H9 (cell line): ENCODE data around the gene RAB43. TPM values are rescaled to one million over a fixed set of nuclear protein-coding genes. Genes with fewer than 3 reads are reported as not detected.
"Not testable (repeated sequence)": the region's sequence is repeated elsewhere in the genome, so short reads cannot be mapped to it uniquely, and the experiment has no call there.

Experiments used
- DNase-seq: peaks from one replicate; pipeline ENCODE4 v3.0.0-alpha.2; 2017
- H2AFZ ChIP-seq: one replicate; pipeline ENCODE4 v1.6.1; 2013; ENCODE audit warnings: mild to moderate bottlenecking, low read length, control low read depth, moderate library complexity
- H2AK5ac ChIP-seq: 2 replicates; pipeline ENCODE4 v1.6.1; 2013; ENCODE audit warnings: low read length, control low read depth, mixed read lengths; ENCODE audit not compliant: insufficient read length
- H2BK120ac ChIP-seq: one replicate; pipeline ENCODE4 v1.6.1; 2013; ENCODE audit warnings: low read depth, mild to moderate bottlenecking, low read length, control low read depth, inconsistent platforms; ENCODE audit not compliant: poor library complexity, severe bottlenecking
- H2BK12ac ChIP-seq: 2 replicates; pipeline ENCODE4 v1.6.1; 2013; ENCODE audit warnings: low read length, control low read depth, mixed read lengths, low read depth; ENCODE audit not compliant: insufficient read length
- H2BK15ac ChIP-seq: 2 replicates; pipeline ENCODE4 v1.6.1; 2013; ENCODE audit warnings: low read depth, low read length, control low read depth
- H2BK20ac ChIP-seq: one replicate; pipeline ENCODE4 v1.6.1; 2013; ENCODE audit warnings: low read depth, mild to moderate bottlenecking, low read length, control low read depth, inconsistent platforms; ENCODE audit not compliant: poor library complexity, severe bottlenecking
- H2BK5ac ChIP-seq: 2 replicates; pipeline ENCODE4 v1.6.1; 2013; ENCODE audit warnings: low read length, control low read depth, mixed read lengths; ENCODE audit not compliant: insufficient read length
- H3K14ac ChIP-seq: 2 replicates; pipeline ENCODE4 v1.6.1; 2013; ENCODE audit warnings: low read length, control low read depth; ENCODE audit not compliant: insufficient read depth
- H3K18ac ChIP-seq: 2 replicates; pipeline ENCODE4 v1.6.1; 2013; ENCODE audit warnings: low read depth, mild to moderate bottlenecking, mixed read lengths, low read length, control low read depth; ENCODE audit not compliant: insufficient read length
- H3K23ac ChIP-seq: 2 replicates; pipeline ENCODE4 v1.6.1; 2013; ENCODE audit warnings: low read length, control low read depth, mixed read lengths, low read depth; ENCODE audit not compliant: insufficient read length
- H3K23me2 ChIP-seq: 2 replicates; pipeline ENCODE4 v1.6.1; 2013; ENCODE audit warnings: low read depth, mild to moderate bottlenecking, mixed read lengths, low read length, control low read depth; ENCODE audit not compliant: insufficient read length, poor library complexity, severe bottlenecking
- H3K27ac ChIP-seq: 2 replicates; pipeline ENCODE4 v1.5.1; 2013; ENCODE audit warnings: low read length, control low read depth, mixed read lengths, low read depth; ENCODE audit not compliant: insufficient read length
- H3K27me3 ChIP-seq: 2 replicates; pipeline ENCODE4 v1.6.1; 2013; ENCODE audit warnings: low read length, control low read depth, inconsistent platforms; ENCODE audit not compliant: insufficient read depth
- H3K4ac ChIP-seq: 2 replicates; pipeline ENCODE4 v1.6.1; 2013; ENCODE audit warnings: low read depth, mild to moderate bottlenecking, control low read depth, inconsistent platforms, low read length, moderate library complexity
- H3K4me1 ChIP-seq: 2 replicates; pipeline ENCODE4 v1.6.1; 2013; ENCODE audit warnings: low read length, control low read depth, inconsistent platforms; ENCODE audit not compliant: insufficient read depth
- H3K4me2 ChIP-seq: 2 replicates; pipeline ENCODE4 v1.6.1; 2013; ENCODE audit warnings: low read length, control low read depth, mixed read lengths; ENCODE audit not compliant: insufficient read length, insufficient read depth
- H3K56ac ChIP-seq: 2 replicates; pipeline ENCODE4 v1.6.1; 2013; ENCODE audit warnings: low read depth, mild to moderate bottlenecking, mixed read lengths, low read length, control low read depth; ENCODE audit not compliant: insufficient read length
- H3K79me1 ChIP-seq: 2 replicates; pipeline ENCODE4 v1.6.1; 2013; ENCODE audit warnings: low read depth, mild to moderate bottlenecking, moderate library complexity, low read length, control low read depth, inconsistent platforms; ENCODE audit not compliant: insufficient read depth, poor library complexity, severe bottlenecking
- H3K79me2 ChIP-seq: 2 replicates; pipeline ENCODE4 v1.6.1; 2013; ENCODE audit warnings: low read length, control low read depth, inconsistent platforms; ENCODE audit not compliant: insufficient read depth
- H3K9ac ChIP-seq: 2 replicates; pipeline ENCODE4 v1.6.1; 2013; ENCODE audit warnings: low read length, control low read depth, mixed read lengths; ENCODE audit not compliant: insufficient read length; ENCODE audit errors: extremely low read depth
- H3K9me3 ChIP-seq: one replicate; pipeline ENCODE4 v1.6.1; 2013; ENCODE audit warnings: low read depth, low read length, inconsistent platforms; ENCODE audit not compliant: control insufficient read depth
- H3T11ph ChIP-seq: one replicate; pipeline ENCODE4 v1.6.1; 2013; ENCODE audit warnings: mild to moderate bottlenecking, low read length, control low read depth, inconsistent platforms
- H4K20me1 ChIP-seq: one replicate; pipeline ENCODE4 v1.6.1; 2013; ENCODE audit not compliant: control insufficient read depth, insufficient read length, insufficient read depth
- H4K5ac ChIP-seq: 2 replicates; pipeline ENCODE4 v1.6.1; 2013; ENCODE audit warnings: low read depth, mild to moderate bottlenecking, mixed read lengths, low read length, control low read depth; ENCODE audit not compliant: insufficient read length
- H4K8ac ChIP-seq: replicated peaks from 2 replicates; pipeline ENCODE4 v1.6.1; 2013; ENCODE audit warnings: low read length, control low read depth, mixed read lengths, low read depth; ENCODE audit not compliant: insufficient read length
- H4K91ac ChIP-seq: 2 replicates; pipeline ENCODE4 v1.6.1; 2013; ENCODE audit warnings: low read depth, mild to moderate bottlenecking, moderate library complexity, mixed read lengths, low read length, control low read depth; ENCODE audit not compliant: insufficient read length
- H3K27ac Mint-ChIP-seq, 3 experiments: 2 replicates in 2 of 3; 3 replicates in 1 of 3; pipeline ENCODE4 v1.8.0; 2020 to 2021; ENCODE audit warnings: mixed read lengths in 3 of 3, mild to moderate bottlenecking in 1 of 3, moderate library complexity in 1 of 3
- H3K27me3 Mint-ChIP-seq: 2 replicates; pipeline ENCODE4 v1.8.0; 2021; ENCODE audit warnings: low read depth, mild to moderate bottlenecking, moderate library complexity, mixed read lengths
- H3K36me3 Mint-ChIP-seq, 3 experiments: 2 replicates in 2 of 3; 3 replicates in 1 of 3; pipeline ENCODE4 v1.8.0; 2020 to 2021; ENCODE audit warnings: low read depth in 3 of 3, mixed read lengths in 3 of 3; ENCODE audit not compliant: insufficient read depth in 1 of 3
- H3K4me1 Mint-ChIP-seq, 2 experiments: 2 replicates each; pipeline ENCODE4 v1.8.0; 2020; ENCODE audit warnings: mixed read lengths in 2 of 2
- H3K4me3 Mint-ChIP-seq, 2 experiments: 2 replicates in 1 of 2; 3 replicates in 1 of 2; pipeline ENCODE4 v1.8.0; 2020 to 2021; ENCODE audit warnings: mild to moderate bottlenecking in 2 of 2, mixed read lengths in 2 of 2, moderate library complexity in 1 of 2
- H3K9me3 Mint-ChIP-seq, 2 experiments: 2 replicates in 1 of 2; 3 replicates in 1 of 2; pipeline ENCODE4 v1.8.0; 2020; ENCODE audit warnings: mild to moderate bottlenecking in 2 of 2, mixed read lengths in 2 of 2, moderate library complexity in 1 of 2
- WGBS: extraction: QIAGEN DNeasy Blood & Tissue Kit; methylation state at CpG from one replicate; pipeline ENCODE4 v1.1.7; 2013; ENCODE audit warnings: missing lambda C conversion rate, low lambda C conversion rate, mixed read lengths; ENCODE audit not compliant: insufficient read length; ENCODE audit errors: extremely low coverage; 5-methylcytosine and 5-hydroxymethylcytosine counted together
- total RNA-seq: library from RNA; stranded (reverse); gene quantifications from 2 replicates; pipeline ENCODE4 v1.2.1, GENCODE V29; 2021
- TF ChIP-seq, protein P1 (sequence below): fragments of 200-600 bp; sonication (generic); conservative IDR thresholded peaks from 3 replicates; pipeline ENCODE4 v1.8.0; 2021; ENCODE audit warnings: antibody characterized with exemption, mild to moderate bottlenecking

Gene RAB43
- total RNA-seq, 1 experiment from 2014 or later: 13.6 TPM

DNA sequence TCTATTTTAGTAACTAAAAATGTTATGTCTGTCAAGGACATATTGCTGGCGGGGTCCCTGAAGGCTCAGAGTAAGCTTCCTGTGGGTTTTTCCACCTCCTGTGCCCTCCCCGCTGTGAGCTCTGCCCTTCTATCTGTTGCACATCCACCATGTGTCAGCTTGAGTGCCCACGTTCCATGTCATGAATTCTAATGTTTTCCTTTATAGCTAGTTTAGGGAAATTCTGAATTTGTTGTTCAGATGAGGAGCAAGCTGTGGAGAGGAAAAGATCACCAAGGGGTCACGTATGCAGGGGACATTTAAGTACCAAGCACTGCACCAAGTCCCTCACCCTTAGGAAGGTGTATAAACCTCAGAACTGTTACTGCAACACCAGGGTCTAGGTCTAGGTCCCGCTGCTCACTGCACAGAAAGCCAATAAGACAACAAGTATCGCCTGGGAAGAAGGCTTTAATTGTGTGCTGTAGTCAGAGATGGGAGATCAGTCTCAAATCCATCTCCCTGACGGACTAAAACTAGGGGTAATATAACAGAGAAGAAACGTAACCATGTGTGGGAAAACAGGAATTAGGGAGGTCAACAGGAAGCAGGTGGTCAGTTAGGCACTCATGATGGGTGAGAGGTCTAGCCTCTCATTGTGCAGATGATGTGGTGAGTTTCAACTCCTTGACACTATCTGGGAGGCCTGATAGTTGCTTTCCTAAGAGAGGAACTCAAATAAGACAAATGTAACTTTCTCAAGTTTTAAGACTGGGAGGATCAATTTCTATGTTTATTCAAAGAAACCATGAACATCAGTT, 51.3 kb downstream of the RAB43 start:
- Histone ChIP-seq H2BK20ac (no peak overlapping the region), H4K91ac (no peak overlapping the region), H3K9me3 (no peaks in the 10 kb centered on the region), H3K79me2 (no peaks in the 10 kb centered on the region), H3K14ac (no peak overlapping the region), H2BK5ac (no peak overlapping the region), H2AFZ (no peak overlapping the region), H3K79me1 (no peaks in the 10 kb centered on the region), H3K27me3 (no peaks in the 10 kb centered on the region), H3K23me2 (no peaks in the 10 kb centered on the region), H2BK120ac (no peak overlapping the region), H3K4me1 (no peaks in the 10 kb centered on the region), H3K23ac (no peak overlapping the region), H4K20me1 (no peaks in the 10 kb centered on the region), H3T11ph (no peak overlapping the region), H3K27ac (no peak overlapping the region), H3K56ac (no peak overlapping the region), H4K8ac (no peak overlapping the region), H2AK5ac (no peak overlapping the region), H2BK12ac (no peak overlapping the region), H4K5ac (no peak overlapping the region), H3K4me2 (no peak overlapping the region), H3K9ac (no peak overlapping the region), H3K4ac (no peak overlapping the region), H2BK15ac (no peak overlapping the region), H3K18ac (no peak overlapping the region)
- no peaks in the 10 kb centered on the region for H3K4me1 Mint-ChIP-seq
- peaks cover 5% of the 10 kb centered on the region for H3K27me3 Mint-ChIP-seq
- peaks cover 0 to 2% of the 10 kb centered on the region in 2 experiments; a peak in 1 of 5 replicates for H3K9me3 Mint-ChIP-seq
- TF ChIP-seq, protein P1, sequence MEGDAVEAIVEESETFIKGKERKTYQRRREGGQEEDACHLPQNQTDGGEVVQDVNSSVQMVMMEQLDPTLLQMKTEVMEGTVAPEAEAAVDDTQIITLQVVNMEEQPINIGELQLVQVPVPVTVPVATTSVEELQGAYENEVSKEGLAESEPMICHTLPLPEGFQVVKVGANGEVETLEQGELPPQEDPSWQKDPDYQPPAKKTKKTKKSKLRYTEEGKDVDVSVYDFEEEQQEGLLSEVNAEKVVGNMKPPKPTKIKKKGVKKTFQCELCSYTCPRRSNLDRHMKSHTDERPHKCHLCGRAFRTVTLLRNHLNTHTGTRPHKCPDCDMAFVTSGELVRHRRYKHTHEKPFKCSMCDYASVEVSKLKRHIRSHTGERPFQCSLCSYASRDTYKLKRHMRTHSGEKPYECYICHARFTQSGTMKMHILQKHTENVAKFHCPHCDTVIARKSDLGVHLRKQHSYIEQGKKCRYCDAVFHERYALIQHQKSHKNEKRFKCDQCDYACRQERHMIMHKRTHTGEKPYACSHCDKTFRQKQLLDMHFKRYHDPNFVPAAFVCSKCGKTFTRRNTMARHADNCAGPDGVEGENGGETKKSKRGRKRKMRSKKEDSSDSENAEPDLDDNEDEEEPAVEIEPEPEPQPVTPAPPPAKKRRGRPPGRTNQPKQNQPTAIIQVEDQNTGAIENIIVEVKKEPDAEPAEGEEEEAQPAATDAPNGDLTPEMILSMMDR: no peak
- H3K36me3 Mint-ChIP-seq: no peaks in the 10 kb centered on the region
- H3K4me3 Mint-ChIP-seq: no peak overlapping the region
- WGBS: no CpG with 5 or more reads among the region's 8 CpGs
- H3K27ac Mint-ChIP-seq: no peak overlapping the region; a peak in 1 of 7 replicates
- no peak for DNase-seq

GRCh38 chr3:129069313-129070085, 52.1 kb downstream of the RAB43 start:
- H3K56ac ChIP-seq, H3K23ac ChIP-seq, H2BK5ac ChIP-seq, H4K8ac ChIP-seq, H2BK12ac ChIP-seq, H3K9me3 ChIP-seq, H4K5ac ChIP-seq, H3K4me2 ChIP-seq, DNase-seq, H2AK5ac ChIP-seq, H3K36me3 Mint-ChIP-seq, H3K27ac ChIP-seq, H2BK120ac ChIP-seq, H3K4me1 Mint-ChIP-seq, H4K91ac ChIP-seq, H3K4me3 Mint-ChIP-seq, H3K27ac Mint-ChIP-seq, H2BK20ac ChIP-seq, H3T11ph ChIP-seq, H4K20me1 ChIP-seq, H3K27me3 Mint-ChIP-seq, H3K18ac ChIP-seq, H3K27me3 ChIP-seq, H3K9ac ChIP-seq, H2BK15ac ChIP-seq, H2AFZ ChIP-seq, H3K79me1 ChIP-seq, H3K79me2 ChIP-seq, H3K14ac ChIP-seq, H3K9me3 Mint-ChIP-seq, H3K23me2 ChIP-seq, H3K4me1 ChIP-seq, H3K4ac ChIP-seq: not testable (repeated sequence)
- WGBS: no CpG with 5 or more reads among the region's 13 CpGs
